Erythroblast (primary cell): ENCODE results near the gene PUS7L.
A peak's percentile ranks its signal among the peaks of the same experiment; 100 is the strongest.

ENCODE experiments used
- DNase-seq, 2 experiments: peaks; one replicate each; lab custom pipeline; 2025; lab: John Stamatoyannopoulos, UW
- GATA1 ChIP-seq: IDR thresholded peaks from 2 replicates; pipeline ENCODE4 v1.6.1; 2011; ENCODE audit warnings: low read depth, mild to moderate bottlenecking, control low read depth, low read length, moderate library complexity
- POLR2A ChIP-seq: IDR thresholded peaks from 2 replicates; pipeline ENCODE4 v1.6.1; 2011; ENCODE audit warnings: mild to moderate bottlenecking, low read length

The PUS7L gene, protein sequence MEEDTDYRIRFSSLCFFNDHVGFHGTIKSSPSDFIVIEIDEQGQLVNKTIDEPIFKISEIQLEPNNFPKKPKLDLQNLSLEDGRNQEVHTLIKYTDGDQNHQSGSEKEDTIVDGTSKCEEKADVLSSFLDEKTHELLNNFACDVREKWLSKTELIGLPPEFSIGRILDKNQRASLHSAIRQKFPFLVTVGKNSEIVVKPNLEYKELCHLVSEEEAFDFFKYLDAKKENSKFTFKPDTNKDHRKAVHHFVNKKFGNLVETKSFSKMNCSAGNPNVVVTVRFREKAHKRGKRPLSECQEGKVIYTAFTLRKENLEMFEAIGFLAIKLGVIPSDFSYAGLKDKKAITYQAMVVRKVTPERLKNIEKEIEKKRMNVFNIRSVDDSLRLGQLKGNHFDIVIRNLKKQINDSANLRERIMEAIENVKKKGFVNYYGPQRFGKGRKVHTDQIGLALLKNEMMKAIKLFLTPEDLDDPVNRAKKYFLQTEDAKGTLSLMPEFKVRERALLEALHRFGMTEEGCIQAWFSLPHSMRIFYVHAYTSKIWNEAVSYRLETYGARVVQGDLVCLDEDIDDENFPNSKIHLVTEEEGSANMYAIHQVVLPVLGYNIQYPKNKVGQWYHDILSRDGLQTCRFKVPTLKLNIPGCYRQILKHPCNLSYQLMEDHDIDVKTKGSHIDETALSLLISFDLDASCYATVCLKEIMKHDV

DNA sequence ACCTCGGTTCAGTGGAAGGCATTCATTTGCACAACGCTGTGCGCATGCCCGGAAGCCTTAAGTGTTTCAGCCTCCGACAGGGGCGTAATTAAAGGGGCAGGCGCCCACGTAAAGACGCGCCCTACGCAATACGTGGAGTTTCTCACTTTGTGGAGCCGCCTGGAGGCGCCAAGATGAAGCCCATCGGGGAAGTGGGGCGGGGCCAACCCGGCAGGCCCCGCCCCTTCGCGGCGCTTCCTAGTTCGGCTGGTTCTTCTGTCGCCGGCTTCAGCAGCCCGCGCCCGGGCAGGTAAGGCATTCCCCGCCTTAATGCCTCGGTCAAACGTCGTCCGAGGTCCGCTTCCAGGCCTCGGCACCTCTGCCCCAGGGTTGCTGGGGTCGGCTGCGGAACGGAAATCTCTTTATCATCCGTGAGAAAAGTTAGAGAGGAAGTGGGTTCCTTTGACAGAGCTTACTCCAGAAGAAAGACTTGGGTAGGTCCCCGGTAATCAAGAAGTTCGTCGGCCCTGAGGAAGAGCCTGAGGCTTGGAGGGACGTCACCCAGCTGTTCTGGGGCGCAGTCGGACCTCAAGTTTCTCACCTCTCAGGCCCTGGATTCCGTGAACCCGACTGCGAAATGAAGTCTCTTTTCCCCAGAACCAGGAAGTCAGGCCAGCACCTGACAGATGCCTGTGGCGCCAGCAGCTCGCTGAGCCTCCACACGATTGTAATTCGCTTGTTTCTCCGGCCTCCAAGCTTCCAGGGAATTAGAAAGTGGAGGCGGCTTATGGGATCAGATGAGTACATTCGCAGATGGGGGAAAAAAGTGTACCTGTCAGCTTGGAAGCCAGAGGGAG, at the start of gene PUS7L, which contains the start of gene IRAK4:
TSS of gene PUS7L (minus strand) at position 63 of the 836 bp plus-strand sequence. CDS start 3,545 bp downstream, outside the sequence.
TSS of gene IRAK4 (plus strand) at position 224 of the 836 bp plus-strand sequence. CDS start 9,161 bp downstream, outside the sequence.
- peak; percentile 98 for DNase-seq
- no peak for TF ChIP-seq GATA1
- peak; percentile 91 for TF ChIP-seq POLR2A

DNA sequence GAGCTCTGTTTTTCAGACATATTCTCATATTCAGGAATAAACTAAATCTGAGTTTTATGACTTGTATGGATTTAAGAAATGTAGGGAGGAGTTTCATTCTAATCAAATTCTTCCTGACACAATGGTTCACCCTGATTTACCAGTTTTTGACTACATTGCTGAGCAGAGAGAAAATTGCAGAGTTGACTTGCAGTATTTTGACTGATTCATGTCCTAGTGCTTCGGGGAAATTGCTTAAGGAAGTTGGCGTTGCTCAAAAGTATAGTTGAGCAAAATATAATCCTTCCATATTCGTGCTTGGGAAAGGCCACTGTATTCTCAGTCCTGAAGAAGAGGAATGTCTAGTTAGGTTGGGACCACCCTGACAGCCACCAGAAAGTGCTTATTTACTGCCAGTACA, 48.8 kb upstream of the PUS7L start:
- no peak for TF ChIP-seq GATA1
- TF ChIP-seq POLR2A: no peak
- no peak for DNase-seq

DNA sequence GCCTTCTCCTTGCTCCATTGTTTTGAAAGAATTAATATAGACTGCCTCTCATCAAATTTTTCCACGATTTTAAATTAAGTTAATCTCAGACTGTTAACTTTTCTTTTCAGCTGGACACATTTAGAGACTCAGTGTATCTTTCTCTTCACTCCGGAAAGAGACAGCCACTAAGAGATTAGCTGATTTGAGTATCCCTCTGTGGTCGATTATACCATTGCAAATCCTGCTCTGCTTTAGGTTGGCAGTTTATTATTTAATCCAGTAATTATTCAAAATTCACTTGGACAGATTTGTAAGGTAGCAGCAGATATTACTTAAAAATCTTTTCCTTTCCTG, 48.1 kb upstream of the PUS7L start:
- no peak for DNase-seq

DNA sequence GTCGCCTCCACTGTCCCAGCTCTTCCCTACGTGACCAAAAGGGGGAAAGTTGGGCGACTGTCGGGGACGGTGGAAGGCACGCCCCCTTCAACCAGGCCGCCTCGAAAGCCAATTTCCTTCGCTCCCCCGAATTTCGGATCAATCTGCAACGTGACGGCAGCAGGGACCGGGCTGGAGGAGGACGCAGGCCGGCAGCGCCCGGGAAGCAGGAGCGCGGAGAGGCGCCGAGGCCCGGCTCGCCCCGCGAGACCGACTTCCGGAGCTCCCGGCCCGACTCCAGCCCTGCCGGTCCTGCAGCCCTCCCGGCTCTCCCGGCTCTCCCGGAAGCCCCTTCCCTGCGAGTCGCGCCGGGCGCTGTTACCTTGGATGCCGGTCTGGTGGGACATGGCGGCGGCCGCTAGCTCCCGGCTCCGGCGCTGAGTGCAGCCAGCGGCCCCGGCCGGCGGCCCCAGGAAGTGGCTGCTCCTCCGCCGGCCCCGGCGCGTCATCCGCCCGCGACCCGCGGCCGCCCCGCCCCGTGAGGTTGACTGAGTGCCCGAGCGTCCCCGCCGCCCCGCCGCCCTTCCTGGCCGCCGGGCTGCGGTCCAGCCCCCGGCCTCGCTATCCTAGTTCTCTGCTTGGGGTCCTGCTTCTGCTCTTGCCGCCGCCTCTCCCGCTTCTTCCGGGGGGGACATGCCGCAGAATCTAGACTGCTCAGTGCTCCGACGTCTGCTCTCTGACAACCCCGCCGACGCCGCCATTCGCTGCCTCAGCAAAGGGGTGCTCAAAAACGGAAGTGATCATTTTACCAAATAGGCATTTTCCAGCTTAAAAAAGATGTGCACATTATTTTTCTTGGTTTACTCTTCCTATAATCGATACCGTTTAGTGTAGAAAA, 47.5 kb upstream of the PUS7L start, which contains the start of gene TWF1:
TSS of gene TWF1 (minus strand) at position 458 of the 877 bp plus-strand sequence. CDS start at position 386, 72 bp downstream.
- peak; percentile 87 to 93 for DNase-seq

More for the DNA sequence above, 48.1 kb upstream of the PUS7L start:
- no peak for TF ChIP-seq GATA1
- TF ChIP-seq POLR2A: no peak

DNA sequence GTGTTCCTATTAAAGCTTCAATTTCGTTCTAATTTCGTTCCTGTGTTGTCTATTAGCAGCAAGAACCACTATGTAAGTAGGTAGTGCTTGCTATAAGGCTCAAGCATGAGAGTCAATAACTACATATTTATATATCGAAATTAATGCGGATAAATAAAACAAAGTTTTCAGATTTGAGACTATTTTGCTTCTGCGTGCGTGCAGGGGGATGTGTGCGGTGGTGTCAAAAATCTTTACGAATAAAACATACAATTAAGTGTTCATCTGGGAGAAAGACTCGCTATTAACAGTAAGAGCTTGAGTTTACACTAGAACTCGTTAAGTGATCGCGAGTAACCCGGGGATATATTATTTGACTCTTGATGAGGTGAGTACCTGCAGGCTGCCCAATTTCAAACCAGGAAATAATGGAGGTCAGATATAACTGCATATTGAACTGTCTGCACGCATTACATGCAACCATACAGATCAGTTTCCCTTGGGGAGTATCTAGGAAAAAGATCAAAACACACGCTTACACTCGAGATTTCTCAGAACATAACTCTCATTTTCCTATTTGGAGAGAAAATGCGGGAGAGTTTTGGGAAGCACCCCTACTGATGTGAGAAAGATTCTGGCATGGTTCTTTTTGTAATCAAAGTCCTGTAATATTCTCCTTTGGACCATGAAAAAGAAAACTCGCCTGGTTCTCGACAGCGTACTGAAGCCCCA, 46.7 kb upstream of the PUS7L start:
- TF ChIP-seq GATA1: no peak
- TF ChIP-seq POLR2A: no peak
- peak; percentile 48 to 68 for DNase-seq

More for the DNA sequence above, 47.5 kb upstream of the PUS7L start, which contains the start of gene TWF1:
- TF ChIP-seq POLR2A (peak; percentile 90), GATA1 (no peak)

DNA sequence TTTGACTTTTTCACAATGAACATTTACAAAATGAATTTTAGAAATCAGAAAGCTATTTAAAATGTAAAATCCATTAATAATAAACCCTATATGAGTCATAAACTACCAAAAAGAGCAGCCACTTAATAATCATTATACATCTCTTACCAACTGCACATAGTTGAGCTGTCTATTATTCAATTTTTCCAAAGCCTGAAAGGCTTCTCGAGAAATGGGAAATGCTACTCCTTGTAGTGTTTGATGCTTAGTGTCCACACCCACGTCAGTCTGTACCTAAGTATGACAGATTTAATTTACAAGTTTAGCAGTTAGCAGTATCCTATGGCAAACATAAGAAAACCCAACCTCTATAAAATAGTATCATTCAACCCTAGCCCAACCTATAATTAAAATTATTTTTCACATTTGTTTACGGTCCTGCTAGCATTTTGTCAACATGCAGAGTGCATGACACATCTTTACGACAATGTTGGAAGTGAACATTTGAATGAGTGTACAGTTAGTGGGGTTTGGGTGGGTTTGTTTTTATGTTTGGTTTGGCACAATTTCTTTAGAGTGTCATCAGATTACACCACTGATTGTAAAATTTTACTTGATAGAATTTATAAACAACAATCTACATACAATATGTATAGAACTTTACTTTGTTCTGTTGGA, 39.1 kb upstream of the PUS7L start:
- no peak for DNase-seq
- TF ChIP-seq POLR2A (no peak), GATA1 (no peak)

DNA sequence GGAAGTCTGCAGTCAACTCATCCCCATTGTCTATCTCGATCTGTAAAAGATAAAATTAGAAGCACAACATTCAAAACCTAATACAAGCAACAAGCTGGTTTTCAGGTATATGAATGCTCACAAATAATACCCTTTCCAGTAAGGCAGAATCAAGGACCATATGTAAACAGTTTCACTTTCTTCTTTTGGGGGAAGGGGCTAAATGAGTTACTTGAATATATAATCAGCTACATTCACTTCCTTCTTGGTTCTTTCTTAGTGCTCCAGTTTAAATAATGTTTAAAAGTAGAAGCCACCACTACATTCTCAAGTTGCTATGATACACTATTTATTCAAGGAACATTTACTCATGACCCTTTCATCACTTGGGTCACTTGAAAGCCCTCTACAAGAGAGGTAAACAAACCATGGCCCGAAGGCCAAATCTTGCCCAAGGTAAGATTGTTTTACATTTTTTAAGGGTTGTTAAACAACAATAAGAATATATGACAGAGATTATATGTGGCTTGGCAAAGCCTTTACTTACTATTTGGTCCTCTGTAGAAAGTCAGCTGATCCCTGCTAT, 37.2 kb upstream of the PUS7L start:
- TF ChIP-seq POLR2A (no peak), GATA1 (no peak)
- no peak for DNase-seq

DNA sequence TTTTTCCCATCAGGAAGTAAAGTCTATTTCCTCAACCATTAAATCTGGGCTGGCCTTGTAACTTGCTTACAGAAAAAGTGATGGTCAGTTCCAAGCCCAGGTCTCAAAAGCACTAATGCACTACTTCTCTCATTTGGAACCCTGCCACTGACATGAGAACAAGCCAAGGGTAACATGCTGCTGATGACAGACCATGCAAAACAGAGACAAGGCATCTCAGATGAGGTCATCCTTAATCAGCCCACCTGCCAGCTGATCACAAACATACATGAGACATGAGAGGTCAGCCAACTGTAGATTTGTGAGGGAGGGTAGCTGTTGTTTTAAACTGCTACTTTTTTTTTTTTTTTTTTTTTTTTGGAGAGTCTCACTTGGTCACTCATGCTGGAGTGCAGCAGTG, 31.4 kb upstream of the PUS7L start:
- DNase-seq: peak; percentile 28 to 73
- TF ChIP-seq GATA1 (no peak), POLR2A (no peak)

DNA sequence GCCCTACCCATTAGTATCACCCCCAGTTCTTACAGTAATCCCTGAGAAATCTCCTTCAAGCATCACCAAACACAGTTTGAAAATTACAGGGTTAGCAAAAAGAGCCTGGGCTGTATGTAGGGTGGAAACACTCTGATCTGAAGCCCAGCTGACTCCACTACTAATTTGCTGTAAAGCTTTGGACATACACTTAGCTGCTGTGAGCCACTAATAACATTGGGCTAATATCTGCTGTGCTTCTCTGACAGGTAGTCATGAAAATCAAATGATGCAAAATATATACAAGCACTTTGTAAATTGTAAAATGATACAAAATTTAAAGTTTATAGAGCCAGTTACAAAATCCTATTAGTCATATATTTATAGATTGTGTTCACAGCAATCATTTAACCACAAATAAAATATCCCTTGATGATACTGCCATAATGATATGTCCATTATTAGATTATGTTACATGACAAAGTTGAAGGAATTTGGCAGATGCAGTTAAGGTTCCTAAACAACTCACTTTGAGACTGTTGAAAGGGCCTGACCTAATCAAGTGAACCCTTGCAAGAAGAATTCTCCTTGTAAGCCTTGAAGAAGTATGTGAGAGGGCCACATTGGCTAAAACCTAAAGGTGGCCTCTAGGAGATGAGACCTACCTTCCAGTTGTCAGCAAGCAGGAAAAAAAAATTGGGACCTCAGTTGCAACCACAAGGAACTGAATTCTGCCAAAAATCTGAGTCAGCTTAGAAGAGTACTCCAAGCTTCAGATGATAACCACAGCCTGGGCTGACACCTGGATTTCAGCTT, 28.5 kb upstream of the PUS7L start:
- no peak for DNase-seq
- TF ChIP-seq POLR2A (no peak), GATA1 (no peak)

DNA sequence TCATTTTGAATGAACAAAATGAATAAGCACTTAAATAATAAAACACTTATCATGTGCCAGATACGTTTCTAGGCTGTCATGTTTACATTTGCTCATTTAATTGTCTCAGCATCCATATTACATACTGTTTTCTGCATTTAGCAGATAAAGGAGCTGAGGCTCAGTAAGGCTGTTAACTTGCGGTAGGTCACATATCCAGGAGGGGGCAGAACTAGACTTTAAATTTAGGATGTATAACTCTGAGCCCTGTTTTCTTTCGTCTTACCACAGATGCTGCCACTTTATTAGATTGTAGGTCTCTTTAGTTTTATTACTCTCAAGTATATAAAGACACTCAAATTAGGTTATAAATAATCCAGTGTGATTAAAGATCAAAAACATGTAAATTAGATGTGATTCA, 17.9 kb upstream of the PUS7L start:
- DNase-seq: peak; percentile 67
- TF ChIP-seq POLR2A (no peak), GATA1 (no peak)
